Bronchial epithelial cell (primary cell): ENCODE measurements around the gene VSNL1. TPM values are rescaled to one million over a fixed set of nuclear protein-coding genes. Genes with fewer than 3 reads are reported as not detected.

Experiments used
- DNase-seq: peaks from one replicate; pipeline ENCODE4 v3.0.0-alpha.2; 2010; ENCODE audit warnings: low read depth
- FAIRE-seq: peaks from 2 replicates; lab custom pipeline; 2011; peaks lifted over from hg19 to GRCh38; lab: Jason Lieb, UNC
- H3K27me3 ChIP-seq: 2 replicates; pipeline ENCODE4 v1.5.1; 2011; ENCODE audit warnings: low read length; ENCODE audit not compliant: control insufficient read depth, insufficient read depth
- H3K36me3 ChIP-seq: 2 replicates; pipeline ENCODE4 v1.5.1; 2011; ENCODE audit warnings: low read length; ENCODE audit not compliant: control insufficient read depth, insufficient read depth
- H3K4me3 ChIP-seq: 2 replicates; pipeline ENCODE4 v1.5.1; 2011; ENCODE audit warnings: mild to moderate bottlenecking, low read depth, low read length, control low read depth
- total RNA-seq: library from RNA; depleted of rRNA; stranded (reverse); fragments of >200 nt; gene quantifications from 2 replicates; pipeline ENCODE4 v1.2.1, GENCODE V29; 2014
- TF ChIP-seq, protein P1 (sequence below): IDR thresholded peaks from 2 replicates; pipeline ENCODE4 v1.5.1; 2011; ENCODE audit warnings: mild to moderate bottlenecking, moderate library complexity, low read length, control low read depth, inconsistent platforms; ENCODE audit not compliant: insufficient read depth, severe bottlenecking

Gene VSNL1
- total RNA-seq, 1 donor from 2014 or later: 1.6 TPM

GRCh38 chr2:17664534-17664933 lies 124.0 kb downstream of the VSNL1 start:
- FAIRE-seq: no peak
- H3K36me3 ChIP-seq: peaks cover 9% of the 10 kb centered on the region
- DNase-seq: no peak

GRCh38 chr2:17667898-17668297 lies 127.4 kb downstream of the VSNL1 start:
- Histone ChIP-seq H3K27me3 (no peaks in the 10 kb centered on the region), H3K4me3 (no peak overlapping the region), H3K36me3 (peaks cover 10% of the 10 kb centered on the region)
- FAIRE-seq (no peak), DNase-seq (no peak)
- TF ChIP-seq, protein P1, sequence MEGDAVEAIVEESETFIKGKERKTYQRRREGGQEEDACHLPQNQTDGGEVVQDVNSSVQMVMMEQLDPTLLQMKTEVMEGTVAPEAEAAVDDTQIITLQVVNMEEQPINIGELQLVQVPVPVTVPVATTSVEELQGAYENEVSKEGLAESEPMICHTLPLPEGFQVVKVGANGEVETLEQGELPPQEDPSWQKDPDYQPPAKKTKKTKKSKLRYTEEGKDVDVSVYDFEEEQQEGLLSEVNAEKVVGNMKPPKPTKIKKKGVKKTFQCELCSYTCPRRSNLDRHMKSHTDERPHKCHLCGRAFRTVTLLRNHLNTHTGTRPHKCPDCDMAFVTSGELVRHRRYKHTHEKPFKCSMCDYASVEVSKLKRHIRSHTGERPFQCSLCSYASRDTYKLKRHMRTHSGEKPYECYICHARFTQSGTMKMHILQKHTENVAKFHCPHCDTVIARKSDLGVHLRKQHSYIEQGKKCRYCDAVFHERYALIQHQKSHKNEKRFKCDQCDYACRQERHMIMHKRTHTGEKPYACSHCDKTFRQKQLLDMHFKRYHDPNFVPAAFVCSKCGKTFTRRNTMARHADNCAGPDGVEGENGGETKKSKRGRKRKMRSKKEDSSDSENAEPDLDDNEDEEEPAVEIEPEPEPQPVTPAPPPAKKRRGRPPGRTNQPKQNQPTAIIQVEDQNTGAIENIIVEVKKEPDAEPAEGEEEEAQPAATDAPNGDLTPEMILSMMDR: no peak

More at GRCh38 chr2:17664534-17664933, 124.0 kb downstream of the VSNL1 start:
- TF ChIP-seq, protein P1: no peak
- H3K27me3 ChIP-seq: no peaks in the 10 kb centered on the region
- H3K4me3 ChIP-seq: no peak overlapping the region

GRCh38 chr2:17672583-17673317 lies 132.3 kb downstream of the VSNL1 start:
- FAIRE-seq: no peak

DNA sequence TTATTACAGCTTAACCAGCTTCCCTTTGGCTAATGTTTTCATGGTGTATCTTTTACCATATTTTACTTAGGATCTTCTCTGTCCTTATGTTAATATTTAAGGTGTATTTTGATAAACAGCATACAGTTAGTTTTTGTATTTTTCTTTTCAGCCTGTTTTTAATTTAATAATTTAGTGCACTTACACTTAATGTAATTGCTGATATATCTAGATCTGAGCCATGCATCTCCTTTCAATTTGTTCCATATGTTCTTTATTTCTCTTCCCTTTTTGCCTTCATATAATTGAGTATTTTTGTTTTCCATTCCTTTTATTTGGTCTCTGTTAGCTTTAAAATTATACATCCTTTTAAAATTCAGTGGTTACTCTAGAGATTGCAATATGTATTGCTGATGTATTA lies 134.3 kb downstream of the VSNL1 start:
- no peak for FAIRE-seq
- DNase-seq: no peak
- Histone ChIP-seq H3K4me3 (no peak overlapping the region), H3K27me3 (no peaks in the 10 kb centered on the region), H3K36me3 (peaks cover 3% of the 10 kb centered on the region)
- TF ChIP-seq, protein P1: no peak

More at GRCh38 chr2:17672583-17673317, 132.3 kb downstream of the VSNL1 start:
- DNase-seq: peak; percentile 85
- Histone ChIP-seq H3K4me3 (no peak overlapping the region), H3K36me3 (peaks cover 5% of the 10 kb centered on the region), H3K27me3 (no peaks in the 10 kb centered on the region)
- TF ChIP-seq, protein P1: no peak

GRCh38 chr2:17680119-17680518 lies 139.6 kb downstream of the VSNL1 start:
- H3K4me3 ChIP-seq: no peak overlapping the region
- DNase-seq: peak; percentile 65
- no peaks in the 10 kb centered on the region for H3K27me3 ChIP-seq
- FAIRE-seq: no peak
- H3K36me3 ChIP-seq: peaks cover 3% of the 10 kb centered on the region
- TF ChIP-seq, protein P1: no peak
